ENCODE measurements around the gene OR2S2. TPM values are rescaled to one million over a fixed set of nuclear protein-coding genes. Genes with fewer than 3 reads are reported as not detected.
"Not testable (repeated sequence)": the region's sequence is repeated elsewhere in the genome, so short reads cannot be mapped to it uniquely, and the experiment has no call there.

OR2S2 gene
- total and polyA plus RNA-seq, 12 donors = not detected

DNA sequence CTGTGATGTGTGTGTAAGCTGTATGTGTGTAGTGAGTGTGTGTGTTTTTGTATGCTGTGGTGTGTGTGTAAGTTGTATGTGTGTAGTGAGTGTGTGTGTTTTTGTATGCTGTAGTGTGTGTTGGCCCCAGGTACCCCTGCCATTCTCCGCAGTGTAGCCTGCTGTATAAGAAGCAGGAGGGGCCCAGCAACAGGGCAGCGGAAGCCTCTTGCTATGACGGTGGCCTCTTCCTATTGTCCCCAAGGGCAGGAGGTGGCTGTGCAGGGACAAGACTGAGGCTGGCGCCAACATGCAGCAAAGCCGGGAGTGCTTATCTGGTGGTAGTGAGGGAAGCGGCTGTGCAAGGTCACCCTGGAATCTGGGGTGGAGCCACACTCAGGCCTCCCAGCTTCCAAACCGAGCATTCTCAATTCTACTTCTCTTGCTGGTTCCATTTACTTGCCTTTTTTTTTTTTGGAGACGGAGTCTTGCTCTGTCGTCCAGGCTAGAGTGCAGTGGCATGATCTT lies 43.6 kb downstream of the OR2S2 start:
- TF ChIP-seq, protein P1, sequence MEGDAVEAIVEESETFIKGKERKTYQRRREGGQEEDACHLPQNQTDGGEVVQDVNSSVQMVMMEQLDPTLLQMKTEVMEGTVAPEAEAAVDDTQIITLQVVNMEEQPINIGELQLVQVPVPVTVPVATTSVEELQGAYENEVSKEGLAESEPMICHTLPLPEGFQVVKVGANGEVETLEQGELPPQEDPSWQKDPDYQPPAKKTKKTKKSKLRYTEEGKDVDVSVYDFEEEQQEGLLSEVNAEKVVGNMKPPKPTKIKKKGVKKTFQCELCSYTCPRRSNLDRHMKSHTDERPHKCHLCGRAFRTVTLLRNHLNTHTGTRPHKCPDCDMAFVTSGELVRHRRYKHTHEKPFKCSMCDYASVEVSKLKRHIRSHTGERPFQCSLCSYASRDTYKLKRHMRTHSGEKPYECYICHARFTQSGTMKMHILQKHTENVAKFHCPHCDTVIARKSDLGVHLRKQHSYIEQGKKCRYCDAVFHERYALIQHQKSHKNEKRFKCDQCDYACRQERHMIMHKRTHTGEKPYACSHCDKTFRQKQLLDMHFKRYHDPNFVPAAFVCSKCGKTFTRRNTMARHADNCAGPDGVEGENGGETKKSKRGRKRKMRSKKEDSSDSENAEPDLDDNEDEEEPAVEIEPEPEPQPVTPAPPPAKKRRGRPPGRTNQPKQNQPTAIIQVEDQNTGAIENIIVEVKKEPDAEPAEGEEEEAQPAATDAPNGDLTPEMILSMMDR (IDR thresholded peaks at IDR 0.05) = no peak
- WGBS, 2 donors = 7 to 12% methylated on average over 9 of the region's 9 CpGs
- Histone ChIP-seq H3K4me1 (peaks cover 19 to 93% (median 62%) of the 10 kb centered on the region in 9 donors), H3K27me3 (no peaks in the 10 kb centered on the region), H3K9me3 (no peaks in the 10 kb centered on the region), H3K27ac (peak overlapping the region; percentile 64 to 90 (median 78)), H3K4me3 (peak overlapping the region in 1 of 10 donors; percentile 11), H3K36me3 (no peaks in the 10 kb centered on the region)
- peak; percentile 79 to 88 (median 84) for ATAC-seq
- intact Hi-C loops (cut with DNase I) = no loop called here
- DNase-seq = peak; percentile 83 to 86

DNA sequence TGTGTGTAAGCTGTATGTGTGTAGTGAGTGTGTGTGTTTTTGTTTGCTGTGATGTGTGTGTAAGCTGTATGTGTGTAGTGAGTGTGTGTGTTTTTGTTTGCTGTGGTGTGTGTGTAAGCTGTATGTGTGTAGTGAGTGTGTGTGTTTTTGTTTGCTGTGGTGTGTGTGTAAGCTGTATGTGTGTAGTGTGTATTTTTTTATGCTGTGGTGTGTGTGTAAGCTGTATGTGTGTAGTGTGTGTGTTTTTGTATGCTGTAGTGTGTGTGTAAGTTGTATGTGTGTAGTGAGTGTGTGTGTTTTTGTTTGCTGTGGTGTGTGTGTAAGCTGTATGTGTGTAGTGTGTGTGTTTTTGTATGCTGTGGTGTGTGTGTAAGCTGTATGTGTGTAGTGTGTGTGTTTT lies 44.5 kb downstream of the OR2S2 start:
- H3K4me1 ChIP-seq = peaks cover 23 to 93% (median 69%) of the 10 kb centered on the region in 9 donors

DNA sequence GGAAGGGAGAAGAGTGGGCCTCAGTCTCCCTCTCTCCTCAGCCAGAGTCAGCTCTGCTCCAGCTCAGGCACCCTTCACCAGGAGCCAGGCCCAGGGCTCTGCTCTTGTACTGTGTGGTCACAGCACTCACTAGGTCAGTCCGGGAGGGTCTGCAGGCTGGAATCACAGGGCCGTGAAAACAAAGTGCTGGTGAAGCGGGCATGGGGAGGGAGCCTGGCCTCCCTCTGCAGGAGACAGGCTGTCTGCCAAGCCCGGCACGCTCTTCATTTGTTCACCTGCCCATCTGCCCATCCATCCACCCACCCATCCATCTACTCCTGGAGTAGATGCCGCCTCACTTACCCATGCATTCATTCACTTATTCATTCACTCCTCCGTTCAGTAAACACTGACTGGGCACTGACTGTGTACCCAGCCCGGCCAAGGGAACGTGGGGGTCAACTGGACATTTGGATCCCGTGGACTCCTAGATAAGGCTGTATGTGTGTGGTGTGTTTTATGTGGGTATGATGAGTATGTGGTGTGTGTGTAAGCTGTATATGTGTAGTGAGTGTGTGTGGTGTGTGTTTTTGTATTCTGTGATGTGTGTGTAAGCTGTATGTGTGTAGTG lies 45.1 kb downstream of the OR2S2 start:
- WGBS, 2 donors = 66% methylated on average over 10 of the region's 10 CpGs
- TF ChIP-seq, protein P1 (IDR thresholded peaks at IDR 0.05) = no peak
- Histone ChIP-seq H3K36me3 (no peaks in the 10 kb centered on the region), H3K9me3 (no peaks in the 10 kb centered on the region), H3K4me1 (peaks cover 21 to 93% (median 74%) of the 10 kb centered on the region in 9 donors), H3K27me3 (no peaks in the 10 kb centered on the region), H3K27ac (peak overlapping the region; percentile 84 to 98 (median 93)), H3K4me3 (peak overlapping the region; percentile 5 to 54 (median 46))
- no peak for DNase-seq
- no peak for ATAC-seq
- intact Hi-C loops (cut with DNase I) = no loop called here

More for the DNA sequence above, 44.5 kb downstream of the OR2S2 start:
- H3K36me3 ChIP-seq; H3K9me3 ChIP-seq; H3K27me3 ChIP-seq; intact Hi-C loops (cut with DNase I); DNase-seq; ATAC-seq: not testable (repeated sequence)
- peak overlapping the region in 3 of 10 donors; percentile 43 to 54 (median 52) for H3K4me3 ChIP-seq
- H3K27ac ChIP-seq = peak overlapping the region in 4 of 10 donors; percentile 92 to 98 (median 94)

DNA sequence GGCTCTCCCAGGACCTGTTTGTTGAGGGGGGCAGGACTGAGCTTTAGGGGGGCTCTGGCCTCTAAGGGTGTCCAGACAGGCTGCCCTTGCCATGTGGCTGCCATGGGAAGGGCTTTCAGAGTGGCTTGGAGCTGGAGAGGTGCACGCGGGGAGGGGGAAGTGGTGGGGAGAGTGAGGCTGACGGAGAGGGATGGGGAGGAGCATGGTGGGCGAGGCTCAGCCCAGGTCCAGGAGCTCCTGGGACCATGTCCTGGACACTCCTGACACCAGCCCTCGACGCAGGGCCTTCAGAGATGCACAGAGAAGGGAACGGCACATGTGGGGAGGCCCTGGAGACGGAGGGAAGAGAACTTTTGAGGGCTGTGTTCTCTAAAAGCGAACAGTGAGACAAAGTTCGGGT lies 46.3 kb downstream of the OR2S2 start:
- H3K36me3 ChIP-seq = no peaks in the 10 kb centered on the region
- H3K27me3 ChIP-seq = no peaks in the 10 kb centered on the region
- H3K4me3 ChIP-seq = peak overlapping the region in 9 of 10 donors; percentile 8 to 54 (median 47)
- intact Hi-C loops (cut with DNase I) = no loop called here
- peak in 1 of 2 donors; percentile 39 for DNase-seq
- 52 to 63% methylated on average over 10 of the region's 10 CpGs for WGBS, 2 donors
- TF ChIP-seq, protein P1 (IDR thresholded peaks at IDR 0.05) = no peak
- H3K27ac ChIP-seq = peak overlapping the region; percentile 84 to 98 (median 93)
- no peaks in the 10 kb centered on the region for H3K9me3 ChIP-seq
- no peak for ATAC-seq
- peaks cover 26 to 93% (median 79%) of the 10 kb centered on the region in 9 donors for H3K4me1 ChIP-seq

All from heart right ventricle (tissue), 16 donors.